ENCODE data around the gene CAMTA1.

DNA sequence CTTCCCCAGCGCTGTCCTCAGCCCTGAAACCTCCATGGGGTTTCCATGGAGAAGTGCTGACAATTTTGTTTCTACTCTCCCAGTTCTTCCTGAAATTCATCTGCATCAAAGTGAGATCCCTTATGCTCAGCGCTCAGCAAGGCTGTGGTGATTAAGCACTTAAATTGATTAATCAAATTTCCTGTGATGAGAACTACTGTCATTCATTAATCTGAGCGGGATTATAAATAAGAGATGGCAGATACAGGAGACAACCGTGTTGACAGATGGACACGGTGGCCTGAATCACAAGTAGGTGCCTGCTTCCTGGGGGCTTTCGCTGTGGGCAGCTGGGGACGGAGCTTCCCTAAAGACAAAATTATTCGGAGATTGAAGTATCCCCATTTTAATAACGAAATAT, 656.8 kb downstream of the CAMTA1 start:
- TF ChIP-seq, protein P1, sequence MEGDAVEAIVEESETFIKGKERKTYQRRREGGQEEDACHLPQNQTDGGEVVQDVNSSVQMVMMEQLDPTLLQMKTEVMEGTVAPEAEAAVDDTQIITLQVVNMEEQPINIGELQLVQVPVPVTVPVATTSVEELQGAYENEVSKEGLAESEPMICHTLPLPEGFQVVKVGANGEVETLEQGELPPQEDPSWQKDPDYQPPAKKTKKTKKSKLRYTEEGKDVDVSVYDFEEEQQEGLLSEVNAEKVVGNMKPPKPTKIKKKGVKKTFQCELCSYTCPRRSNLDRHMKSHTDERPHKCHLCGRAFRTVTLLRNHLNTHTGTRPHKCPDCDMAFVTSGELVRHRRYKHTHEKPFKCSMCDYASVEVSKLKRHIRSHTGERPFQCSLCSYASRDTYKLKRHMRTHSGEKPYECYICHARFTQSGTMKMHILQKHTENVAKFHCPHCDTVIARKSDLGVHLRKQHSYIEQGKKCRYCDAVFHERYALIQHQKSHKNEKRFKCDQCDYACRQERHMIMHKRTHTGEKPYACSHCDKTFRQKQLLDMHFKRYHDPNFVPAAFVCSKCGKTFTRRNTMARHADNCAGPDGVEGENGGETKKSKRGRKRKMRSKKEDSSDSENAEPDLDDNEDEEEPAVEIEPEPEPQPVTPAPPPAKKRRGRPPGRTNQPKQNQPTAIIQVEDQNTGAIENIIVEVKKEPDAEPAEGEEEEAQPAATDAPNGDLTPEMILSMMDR (conservative IDR thresholded peaks at IDR 0.05; ENCODE audit: low read length) = no peak
- no peak for TF ChIP-seq EZH2phosphoT487 (IDR thresholded peaks at IDR 0.05; ENCODE audit: borderline replicate concordance, low read depth, low read length)
